Activated CD8-positive, alpha-beta memory T cell treated with anti-CD3 and anti-CD28 coated beads, Interleukin-2, amount 50 U/mL, for 48 hours (primary cell): ENCODE data around the gene STK32B.

ENCODE experiments used
- DNase-seq: peaks from one replicate; pipeline ENCODE4 v3.0.0-alpha.2; 2020

STK32B gene

GRCh38 chr4:5078009-5078408 is 26.7 kb downstream of the STK32B start:
- DNase-seq: no peak

DNA sequence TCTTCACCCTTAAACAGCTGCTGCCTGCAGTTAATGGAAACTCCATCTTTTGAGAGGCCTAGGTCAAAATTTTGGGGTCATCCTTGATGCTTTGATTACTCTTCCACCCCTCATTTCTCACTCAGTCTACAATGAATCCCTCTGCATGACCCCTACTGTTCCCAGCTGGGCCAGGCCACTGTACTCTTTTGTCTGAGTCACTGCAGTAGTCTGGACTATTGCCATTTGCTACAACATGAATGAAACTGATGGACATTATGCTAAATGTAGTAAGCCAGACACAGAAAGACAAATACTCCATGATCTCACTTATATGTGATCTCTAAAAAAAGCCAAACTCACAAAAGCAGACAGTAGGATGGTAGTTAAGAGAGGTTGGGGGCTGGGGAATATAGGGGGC is 28.3 kb downstream of the STK32B start:
- DNase-seq: no peak

- no peak for DNase-seq
Observed at GRCh38 chr4:5081441-5081999, 30.2 kb downstream of the STK32B start.

DNA sequence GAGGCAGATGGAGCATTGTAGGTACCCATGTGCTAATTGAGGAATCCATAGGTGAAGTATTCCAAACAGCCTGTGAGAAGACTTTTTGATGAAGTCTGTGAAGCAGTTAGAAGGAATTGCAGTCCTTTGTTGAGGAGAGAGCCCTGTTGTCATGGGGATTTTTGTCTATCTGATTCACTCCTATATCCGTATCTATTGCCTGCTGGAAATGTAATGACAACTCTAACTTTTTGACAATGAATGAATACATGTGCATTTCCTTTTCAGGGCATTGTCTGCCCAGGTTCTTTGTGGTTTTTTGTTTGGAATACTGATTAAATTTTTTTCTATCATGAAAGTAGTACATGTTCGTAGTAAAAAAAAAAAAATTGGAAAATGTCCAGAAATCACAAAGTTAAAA is 31.1 kb downstream of the STK32B start:
- no peak for DNase-seq

DNA sequence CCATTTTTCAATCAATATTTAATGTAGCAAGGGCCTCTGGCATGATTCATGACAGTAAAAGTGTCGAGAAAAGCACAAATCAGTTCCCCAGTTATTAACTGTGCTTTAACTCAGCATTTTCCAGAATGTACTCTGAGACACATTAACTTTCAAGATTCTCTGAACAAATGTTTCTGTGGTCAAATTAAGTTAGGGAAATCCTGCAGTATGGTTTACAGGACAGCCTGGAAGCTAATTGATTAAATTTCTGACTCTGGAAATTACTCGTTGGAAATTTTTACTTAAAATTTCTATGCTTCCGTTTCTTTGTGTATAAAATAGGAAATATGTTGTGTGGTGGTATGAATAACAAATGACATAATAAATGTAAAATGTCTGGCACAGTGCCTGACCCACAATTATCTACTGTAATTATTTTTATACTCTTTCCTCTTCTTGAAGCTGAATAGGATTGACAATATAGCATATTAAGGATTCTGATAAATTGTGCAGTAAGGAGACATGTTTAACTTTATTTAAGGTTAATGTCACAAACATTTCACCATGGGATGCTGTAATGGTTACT is 33.7 kb downstream of the STK32B start:
- DNase-seq: no peak

- DNase-seq: no peak
Observed at GRCh38 chr4:5086535-5086934, 35.3 kb downstream of the STK32B start.

DNA sequence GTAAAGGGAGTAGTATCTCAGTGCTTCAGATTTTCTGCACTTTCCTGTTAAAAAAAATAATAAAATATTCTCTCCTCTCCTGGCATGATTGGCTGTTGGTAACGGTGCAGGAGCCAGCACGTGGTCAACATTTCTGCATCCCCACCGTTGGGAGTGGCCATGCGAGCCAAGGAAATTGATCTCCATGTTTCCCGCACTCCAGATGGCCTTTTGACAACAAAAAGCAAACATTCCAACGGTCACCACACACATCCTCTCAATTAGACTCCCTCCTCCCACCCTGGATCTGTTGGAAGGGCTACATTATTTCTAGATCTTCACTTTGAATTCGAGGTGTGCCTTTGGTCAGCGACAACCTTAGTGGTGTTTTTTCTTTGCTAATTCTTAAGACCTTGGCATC is 45.0 kb downstream of the STK32B start:
- no peak for DNase-seq

GRCh38 chr4:5098176-5098575 is 46.9 kb downstream of the STK32B start:
- no peak for DNase-seq

DNA sequence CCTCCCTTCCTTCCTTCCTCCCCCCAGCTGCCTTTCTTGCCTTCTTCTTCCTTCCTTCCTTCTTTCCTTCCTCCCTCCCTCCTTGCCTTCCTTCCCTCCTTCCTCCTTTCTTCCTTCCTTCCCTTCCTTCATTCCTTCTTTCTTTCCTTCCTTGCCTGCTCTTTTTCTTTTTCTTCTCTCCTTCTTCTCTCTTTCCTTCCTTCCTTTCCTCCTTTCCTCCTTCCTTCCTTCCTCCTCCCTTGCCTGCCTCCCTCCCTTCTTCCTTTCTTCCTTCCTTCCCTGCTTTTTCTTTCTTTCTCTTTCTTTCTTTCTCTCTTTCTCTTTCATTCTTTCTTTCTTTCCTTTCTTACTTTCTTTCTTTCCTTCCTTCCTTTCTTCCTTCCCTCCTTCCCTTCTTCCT is 49.1 kb downstream of the STK32B start:
- no peak for DNase-seq

- no peak for DNase-seq
Observed at GRCh38 chr4:5100986-5101385, 49.7 kb downstream of the STK32B start.

- DNase-seq: no peak
Observed at GRCh38 chr4:5101571-5101970, 50.3 kb downstream of the STK32B start.

GRCh38 chr4:5110901-5111300 is 59.6 kb downstream of the STK32B start:
- DNase-seq: no peak

GRCh38 chr4:5112333-5113095 is 61.2 kb downstream of the STK32B start:
- no peak for DNase-seq

DNA sequence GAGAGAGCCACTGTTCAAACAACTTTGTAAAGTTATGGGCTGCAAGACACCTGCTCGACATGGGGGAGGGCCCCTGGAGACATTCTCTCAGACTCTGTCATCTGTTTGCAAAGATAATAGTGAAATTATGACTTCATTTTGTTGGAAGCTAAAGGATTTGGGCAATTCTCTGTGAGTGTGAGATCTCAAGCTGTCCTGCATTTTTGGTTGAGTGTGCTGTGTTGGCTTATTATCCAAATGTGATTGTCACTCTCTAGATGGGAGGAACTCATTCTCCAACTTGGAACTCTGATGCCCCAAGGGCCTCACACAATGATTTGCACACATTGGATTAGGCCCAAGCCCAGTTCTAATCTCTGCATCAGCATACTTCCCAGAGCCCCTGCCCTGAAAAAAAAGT is 63.7 kb downstream of the STK32B start:
- DNase-seq: no peak

DNA sequence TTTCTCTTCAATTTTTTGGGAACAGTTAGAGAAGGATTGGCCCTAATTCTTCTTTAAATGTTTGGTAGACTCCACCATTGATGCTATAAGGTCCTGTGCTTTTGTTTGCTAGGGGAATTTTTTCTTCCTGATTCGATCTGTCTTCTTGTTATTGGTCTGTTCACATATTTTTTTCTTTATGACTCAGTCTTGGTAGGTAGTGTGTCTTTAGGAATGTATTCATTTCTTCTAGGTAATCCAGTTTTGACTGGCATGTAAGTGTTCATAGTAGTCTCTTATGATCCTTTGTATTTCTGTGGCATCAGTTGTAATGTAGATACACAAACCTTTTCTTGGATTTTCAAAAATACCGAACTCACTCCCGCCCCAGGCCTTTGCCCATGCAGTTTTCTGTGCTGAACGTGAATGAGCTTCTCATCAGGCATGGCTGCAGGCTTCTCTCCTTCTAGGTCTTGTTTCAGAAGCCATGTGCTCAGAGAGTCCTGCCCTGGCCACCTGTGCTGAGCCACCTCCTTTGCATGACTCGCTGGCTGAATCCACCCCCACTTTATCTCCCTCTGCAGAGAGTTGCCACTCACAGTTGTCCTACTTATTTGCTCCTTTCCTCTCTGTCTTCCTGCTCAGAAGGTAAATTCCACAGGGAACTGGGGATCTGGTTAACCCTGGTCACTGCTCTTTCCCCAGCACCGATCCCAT is 67.0 kb downstream of the STK32B start:
- DNase-seq: no peak

- DNase-seq: no peak
Observed at GRCh38 chr4:5118994-5119835, 67.9 kb downstream of the STK32B start.

- DNase-seq: no peak
Observed at GRCh38 chr4:5120067-5120466, 68.8 kb downstream of the STK32B start.

DNA sequence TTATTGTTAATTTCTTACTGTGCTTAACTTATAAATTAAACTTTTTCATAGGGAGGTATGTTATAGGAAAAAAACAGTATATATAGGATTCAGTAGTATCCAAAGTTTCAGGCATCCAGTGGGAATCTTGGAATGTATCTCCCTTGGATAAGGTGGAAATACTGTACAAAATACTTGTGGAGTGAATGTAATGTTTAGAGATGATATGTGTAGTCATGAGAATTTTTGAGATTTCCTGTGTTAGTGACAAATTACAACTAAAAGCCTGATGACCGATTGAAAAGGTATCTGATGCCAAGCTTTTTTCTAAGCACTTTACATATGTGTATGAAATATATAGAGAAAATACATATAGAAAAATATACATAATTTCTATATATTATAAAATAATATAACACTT is 69.2 kb downstream of the STK32B start:
- DNase-seq: no peak

GRCh38 chr4:5122114-5122513 is 70.8 kb downstream of the STK32B start:
- no peak for DNase-seq

GRCh38 chr4:5124876-5125275 is 73.6 kb downstream of the STK32B start:
- DNase-seq: no peak

DNA sequence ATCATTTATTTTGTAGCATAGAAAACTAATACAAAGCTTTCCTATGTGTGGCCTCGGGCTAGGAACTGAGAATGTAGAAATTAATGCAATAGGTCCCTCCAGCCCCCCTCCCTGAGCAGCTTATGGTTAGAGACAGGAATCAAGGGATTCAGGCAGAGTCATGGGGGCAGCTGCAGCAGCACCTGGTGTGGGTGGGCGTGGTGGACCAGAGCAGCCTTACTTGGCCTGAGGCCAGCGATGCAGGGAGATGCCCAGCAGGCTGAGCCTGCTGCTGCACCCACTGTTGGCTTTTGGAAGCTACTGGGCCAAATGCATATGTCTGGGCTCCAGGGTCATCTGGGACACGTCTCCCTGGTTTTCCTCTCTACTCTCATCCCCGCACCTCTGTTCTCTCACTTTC is 74.0 kb downstream of the STK32B start:
- no peak for DNase-seq

GRCh38 chr4:5126231-5126630 is 75.0 kb downstream of the STK32B start:
- no peak for DNase-seq

GRCh38 chr4:5126857-5127256 is 75.6 kb downstream of the STK32B start:
- no peak for DNase-seq
